WTC11 (cell line): ENCODE measurements around the gene MIR17HG. TPM values are rescaled to one million over a fixed set of nuclear protein-coding genes. Genes with fewer than 3 reads are reported as not detected.

ENCODE experiments used
- ATAC-seq: fragments of 200-7000 bp; cut with Tn5 transposase; 2 replicates; pipeline ENCODE4 v1.10.0; 2021; ENCODE audit warnings: mild to moderate bottlenecking, moderate library complexity
- CTCF ChIA-PET: fragments of 300-600 bp; sonication (Branson Sonifier 250); formaldehyde crosslinking; loops from one replicate; lab custom pipeline; 2021; ENCODE audit warnings: antibody characterized with exemption; lab: Charles Lee
- POLR2A ChIA-PET: fragments of 350-600 bp; sonication (Branson Sonifier 250); formaldehyde crosslinking; loops from one replicate; lab custom pipeline; 2021; ENCODE audit warnings: antibody characterized with exemption; lab: Charles Lee
- DNase-seq: peaks from one replicate; pipeline ENCODE4 v3.0.0; 2021; ENCODE audit warnings: low spot score
- H3K27ac Mint-ChIP-seq: 2 replicates; pipeline ENCODE4 v1.8.0; 2021; ENCODE audit warnings: mixed read lengths
- H3K27me3 Mint-ChIP-seq: 2 replicates; pipeline ENCODE4 v1.8.0; 2021; ENCODE audit warnings: low read depth, mild to moderate bottlenecking, moderate library complexity, mixed read lengths
- H3K36me3 Mint-ChIP-seq: 2 replicates; pipeline ENCODE4 v1.8.0; 2021; ENCODE audit warnings: mixed read lengths
- H3K4me1 Mint-ChIP-seq: 2 replicates; pipeline ENCODE4 v1.8.0; 2022; ENCODE audit warnings: mixed read lengths
- H3K4me3 Mint-ChIP-seq: 2 replicates; pipeline ENCODE4 v1.8.0; 2021; ENCODE audit warnings: mild to moderate bottlenecking, moderate library complexity, mixed read lengths
- H3K9me3 Mint-ChIP-seq: 2 replicates; pipeline ENCODE4 v1.8.0; 2021; ENCODE audit warnings: mixed read lengths
- FOXJ3 ChIP-seq: sonication (generic); formaldehyde crosslinking; IDR thresholded peaks from 2 replicates; pipeline ENCODE4 v1.9.0; 2021; ENCODE audit warnings: missing genetic modification reagents, mild to moderate bottlenecking, borderline replicate concordance
- IRF2 ChIP-seq: sonication (generic); formaldehyde crosslinking; IDR thresholded peaks from 2 replicates; pipeline ENCODE4 v1.8.0; 2022; ENCODE audit warnings: low read depth, missing genetic modification reagents, borderline replicate concordance
- NFYB ChIP-seq: sonication (generic); formaldehyde crosslinking; conservative IDR thresholded peaks from 2 replicates; pipeline ENCODE4 v1.8.0; 2022; ENCODE audit warnings: low read depth, missing genetic modification reagents
- NR2C2 ChIP-seq: sonication (generic); formaldehyde crosslinking; IDR thresholded peaks from 2 replicates; pipeline ENCODE4 v1.8.0; 2022; ENCODE audit warnings: mild to moderate bottlenecking, missing genetic modification reagents
- SMAD3 ChIP-seq: sonication (generic); formaldehyde crosslinking; IDR thresholded peaks from 2 replicates; pipeline ENCODE4 v1.8.0; 2022; ENCODE audit warnings: missing genetic modification reagents, mild to moderate bottlenecking, borderline replicate concordance
- TP53 ChIP-seq: sonication (generic); formaldehyde crosslinking; IDR thresholded peaks from 2 replicates; pipeline ENCODE4 v1.8.1; 2023; ENCODE audit warnings: mild to moderate bottlenecking, missing genetic modification reagents
- ZNF219 ChIP-seq: sonication (generic); formaldehyde crosslinking; IDR thresholded peaks from 2 replicates; pipeline ENCODE4 v1.8.0; 2023; ENCODE audit warnings: missing genetic modification reagents, mild to moderate bottlenecking, borderline replicate concordance
- ZNF396 ChIP-seq: fragments of 250-450 bp; sonication (Bioruptor Pico); IDR thresholded peaks from 2 replicates; pipeline ENCODE4 v1.8.0; 2021; ENCODE audit warnings: mild to moderate bottlenecking, moderate library complexity, borderline replicate concordance
- total RNA-seq: library from RNA; stranded (reverse); gene quantifications from 3 replicates; pipeline ENCODE4 v1.2.3, GENCODE V29; 2021
- TF ChIP-seq, protein P1 (sequence below): fragments of 250-450 bp; sonication (Bioruptor Pico); IDR thresholded peaks from 2 replicates; pipeline ENCODE4 v1.9.0; 2021; ENCODE audit warnings: mild to moderate bottlenecking, borderline replicate concordance
- TF ChIP-seq, protein P2 (sequence below): sonication (generic); formaldehyde crosslinking; IDR thresholded peaks from 2 replicates; pipeline ENCODE4 v1.8.1; 2023; ENCODE audit warnings: mild to moderate bottlenecking, missing genetic modification reagents
- TF ChIP-seq, protein P3 (sequence below): sonication (generic); formaldehyde crosslinking; IDR thresholded peaks from 2 replicates; pipeline ENCODE4 v1.8.1; 2023; ENCODE audit warnings: mild to moderate bottlenecking, moderate library complexity, missing genetic modification reagents
- TF ChIP-seq, protein P4 (sequence below): sonication (generic); formaldehyde crosslinking; IDR thresholded peaks from 2 replicates; pipeline ENCODE4 v1.8.0; 2022; ENCODE audit warnings: mild to moderate bottlenecking, missing genetic modification reagents
- TF ChIP-seq, protein P5 (sequence below): sonication (generic); formaldehyde crosslinking; conservative IDR thresholded peaks from 2 replicates; pipeline ENCODE4 v1.8.1; 2022; ENCODE audit warnings: mild to moderate bottlenecking, missing genetic modification reagents
- TF ChIP-seq, protein P6 (sequence below): sonication (generic); formaldehyde crosslinking; IDR thresholded peaks from 2 replicates; pipeline ENCODE4 v1.8.0; 2022; ENCODE audit warnings: mild to moderate bottlenecking, missing genetic modification reagents
- TF ChIP-seq, protein P7 (sequence below): sonication (generic); formaldehyde crosslinking; IDR thresholded peaks from 2 replicates; pipeline ENCODE4 v1.8.1; 2022; ENCODE audit warnings: missing genetic modification reagents, borderline replicate concordance
- TF ChIP-seq, protein P8 (sequence below): sonication (generic); formaldehyde crosslinking; IDR thresholded peaks from 2 replicates; pipeline ENCODE4 v1.8.0; 2023; ENCODE audit warnings: missing genetic modification reagents
- TF ChIP-seq, protein P9 (sequence below): sonication (generic); formaldehyde crosslinking; IDR thresholded peaks from 2 replicates; pipeline ENCODE4 v1.8.1; 2023; ENCODE audit warnings: mild to moderate bottlenecking, missing genetic modification reagents
- TF ChIP-seq, protein P10 (sequence below): sonication (generic); formaldehyde crosslinking; IDR thresholded peaks from 2 replicates; pipeline ENCODE4 v1.8.1; 2022; ENCODE audit warnings: mild to moderate bottlenecking, moderate library complexity, missing genetic modification reagents

The MIR17HG gene
- total RNA-seq, 1 experiment from 2014 or later: 37.1 TPM

DNA sequence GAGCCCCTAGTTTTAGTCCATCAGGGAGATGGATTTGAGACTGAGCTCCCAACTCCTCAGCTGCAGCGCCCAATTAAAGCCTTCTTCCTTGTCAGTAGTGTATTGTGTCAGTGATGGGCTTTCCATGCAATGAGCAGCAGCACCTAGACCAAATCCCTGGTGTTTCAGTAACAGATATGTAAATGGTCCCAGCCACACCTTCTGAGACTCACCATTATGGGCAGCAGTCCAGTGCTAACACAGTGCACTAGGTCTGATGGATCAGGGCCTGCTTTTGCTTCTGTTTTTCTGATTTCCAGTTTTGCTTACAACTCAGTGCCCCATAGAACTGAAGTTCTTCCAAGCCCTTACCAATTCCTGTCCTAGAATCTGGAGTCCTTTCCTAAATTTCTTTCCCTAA lies 41.8 kb upstream of the MIR17HG start (continued):
- TF ChIP-seq, protein P1, sequence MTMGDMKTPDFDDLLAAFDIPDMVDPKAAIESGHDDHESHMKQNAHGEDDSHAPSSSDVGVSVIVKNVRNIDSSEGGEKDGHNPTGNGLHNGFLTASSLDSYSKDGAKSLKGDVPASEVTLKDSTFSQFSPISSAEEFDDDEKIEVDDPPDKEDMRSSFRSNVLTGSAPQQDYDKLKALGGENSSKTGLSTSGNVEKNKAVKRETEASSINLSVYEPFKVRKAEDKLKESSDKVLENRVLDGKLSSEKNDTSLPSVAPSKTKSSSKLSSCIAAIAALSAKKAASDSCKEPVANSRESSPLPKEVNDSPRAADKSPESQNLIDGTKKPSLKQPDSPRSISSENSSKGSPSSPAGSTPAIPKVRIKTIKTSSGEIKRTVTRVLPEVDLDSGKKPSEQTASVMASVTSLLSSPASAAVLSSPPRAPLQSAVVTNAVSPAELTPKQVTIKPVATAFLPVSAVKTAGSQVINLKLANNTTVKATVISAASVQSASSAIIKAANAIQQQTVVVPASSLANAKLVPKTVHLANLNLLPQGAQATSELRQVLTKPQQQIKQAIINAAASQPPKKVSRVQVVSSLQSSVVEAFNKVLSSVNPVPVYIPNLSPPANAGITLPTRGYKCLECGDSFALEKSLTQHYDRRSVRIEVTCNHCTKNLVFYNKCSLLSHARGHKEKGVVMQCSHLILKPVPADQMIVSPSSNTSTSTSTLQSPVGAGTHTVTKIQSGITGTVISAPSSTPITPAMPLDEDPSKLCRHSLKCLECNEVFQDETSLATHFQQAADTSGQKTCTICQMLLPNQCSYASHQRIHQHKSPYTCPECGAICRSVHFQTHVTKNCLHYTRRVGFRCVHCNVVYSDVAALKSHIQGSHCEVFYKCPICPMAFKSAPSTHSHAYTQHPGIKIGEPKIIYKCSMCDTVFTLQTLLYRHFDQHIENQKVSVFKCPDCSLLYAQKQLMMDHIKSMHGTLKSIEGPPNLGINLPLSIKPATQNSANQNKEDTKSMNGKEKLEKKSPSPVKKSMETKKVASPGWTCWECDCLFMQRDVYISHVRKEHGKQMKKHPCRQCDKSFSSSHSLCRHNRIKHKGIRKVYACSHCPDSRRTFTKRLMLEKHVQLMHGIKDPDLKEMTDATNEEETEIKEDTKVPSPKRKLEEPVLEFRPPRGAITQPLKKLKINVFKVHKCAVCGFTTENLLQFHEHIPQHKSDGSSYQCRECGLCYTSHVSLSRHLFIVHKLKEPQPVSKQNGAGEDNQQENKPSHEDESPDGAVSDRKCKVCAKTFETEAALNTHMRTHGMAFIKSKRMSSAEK (CRISPR knock-in tag): no peak
- TF ChIP-seq, protein P2, sequence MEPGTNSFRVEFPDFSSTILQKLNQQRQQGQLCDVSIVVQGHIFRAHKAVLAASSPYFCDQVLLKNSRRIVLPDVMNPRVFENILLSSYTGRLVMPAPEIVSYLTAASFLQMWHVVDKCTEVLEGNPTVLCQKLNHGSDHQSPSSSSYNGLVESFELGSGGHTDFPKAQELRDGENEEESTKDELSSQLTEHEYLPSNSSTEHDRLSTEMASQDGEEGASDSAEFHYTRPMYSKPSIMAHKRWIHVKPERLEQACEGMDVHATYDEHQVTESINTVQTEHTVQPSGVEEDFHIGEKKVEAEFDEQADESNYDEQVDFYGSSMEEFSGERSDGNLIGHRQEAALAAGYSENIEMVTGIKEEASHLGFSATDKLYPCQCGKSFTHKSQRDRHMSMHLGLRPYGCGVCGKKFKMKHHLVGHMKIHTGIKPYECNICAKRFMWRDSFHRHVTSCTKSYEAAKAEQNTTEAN: no peak
- no peak for TF ChIP-seq ZNF219 (CRISPR knock-in tag)
- TF ChIP-seq, protein P3, sequence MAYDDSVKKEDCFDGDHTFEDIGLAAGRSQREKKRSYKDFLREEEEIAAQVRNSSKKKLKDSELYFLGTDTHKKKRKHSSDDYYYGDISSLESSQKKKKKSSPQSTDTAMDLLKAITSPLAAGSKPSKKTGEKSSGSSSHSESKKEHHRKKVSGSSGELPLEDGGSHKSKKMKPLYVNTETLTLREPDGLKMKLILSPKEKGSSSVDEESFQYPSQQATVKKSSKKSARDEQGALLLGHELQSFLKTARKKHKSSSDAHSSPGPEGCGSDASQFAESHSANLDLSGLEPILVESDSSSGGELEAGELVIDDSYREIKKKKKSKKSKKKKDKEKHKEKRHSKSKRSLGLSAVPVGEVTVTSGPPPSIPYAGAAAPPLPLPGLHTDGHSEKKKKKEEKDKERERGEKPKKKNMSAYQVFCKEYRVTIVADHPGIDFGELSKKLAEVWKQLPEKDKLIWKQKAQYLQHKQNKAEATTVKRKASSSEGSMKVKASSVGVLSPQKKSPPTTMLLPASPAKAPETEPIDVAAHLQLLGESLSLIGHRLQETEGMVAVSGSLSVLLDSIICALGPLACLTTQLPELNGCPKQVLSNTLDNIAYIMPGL: no peak
- no peak for TF ChIP-seq FOXJ3 (CRISPR knock-in tag)
- TF ChIP-seq NFYB (CRISPR knock-in tag): no peak
- TF ChIP-seq, protein P4, sequence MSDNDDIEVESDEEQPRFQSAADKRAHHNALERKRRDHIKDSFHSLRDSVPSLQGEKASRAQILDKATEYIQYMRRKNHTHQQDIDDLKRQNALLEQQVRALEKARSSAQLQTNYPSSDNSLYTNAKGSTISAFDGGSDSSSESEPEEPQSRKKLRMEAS (CRISPR knock-in tag): no peak
- TF ChIP-seq, protein P5, sequence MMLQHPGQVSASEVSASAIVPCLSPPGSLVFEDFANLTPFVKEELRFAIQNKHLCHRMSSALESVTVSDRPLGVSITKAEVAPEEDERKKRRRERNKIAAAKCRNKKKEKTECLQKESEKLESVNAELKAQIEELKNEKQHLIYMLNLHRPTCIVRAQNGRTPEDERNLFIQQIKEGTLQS (CRISPR knock-in tag): no peak
- TF ChIP-seq NR2C2 (CRISPR knock-in tag): no peak
- no peak for TF ChIP-seq TP53
- TF ChIP-seq, protein P6, sequence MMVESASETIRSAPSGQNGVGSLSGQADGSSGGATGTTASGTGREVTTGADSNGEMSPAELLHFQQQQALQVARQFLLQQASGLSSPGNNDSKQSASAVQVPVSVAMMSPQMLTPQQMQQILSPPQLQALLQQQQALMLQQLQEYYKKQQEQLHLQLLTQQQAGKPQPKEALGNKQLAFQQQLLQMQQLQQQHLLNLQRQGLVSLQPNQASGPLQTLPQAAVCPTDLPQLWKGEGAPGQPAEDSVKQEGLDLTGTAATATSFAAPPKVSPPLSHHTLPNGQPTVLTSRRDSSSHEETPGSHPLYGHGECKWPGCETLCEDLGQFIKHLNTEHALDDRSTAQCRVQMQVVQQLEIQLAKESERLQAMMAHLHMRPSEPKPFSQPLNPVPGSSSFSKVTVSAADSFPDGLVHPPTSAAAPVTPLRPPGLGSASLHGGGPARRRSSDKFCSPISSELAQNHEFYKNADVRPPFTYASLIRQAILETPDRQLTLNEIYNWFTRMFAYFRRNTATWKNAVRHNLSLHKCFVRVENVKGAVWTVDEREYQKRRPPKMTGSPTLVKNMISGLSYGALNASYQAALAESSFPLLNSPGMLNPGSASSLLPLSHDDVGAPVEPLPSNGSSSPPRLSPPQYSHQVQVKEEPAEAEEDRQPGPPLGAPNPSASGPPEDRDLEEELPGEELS (CRISPR knock-in tag): no peak
- TF ChIP-seq, protein P7, sequence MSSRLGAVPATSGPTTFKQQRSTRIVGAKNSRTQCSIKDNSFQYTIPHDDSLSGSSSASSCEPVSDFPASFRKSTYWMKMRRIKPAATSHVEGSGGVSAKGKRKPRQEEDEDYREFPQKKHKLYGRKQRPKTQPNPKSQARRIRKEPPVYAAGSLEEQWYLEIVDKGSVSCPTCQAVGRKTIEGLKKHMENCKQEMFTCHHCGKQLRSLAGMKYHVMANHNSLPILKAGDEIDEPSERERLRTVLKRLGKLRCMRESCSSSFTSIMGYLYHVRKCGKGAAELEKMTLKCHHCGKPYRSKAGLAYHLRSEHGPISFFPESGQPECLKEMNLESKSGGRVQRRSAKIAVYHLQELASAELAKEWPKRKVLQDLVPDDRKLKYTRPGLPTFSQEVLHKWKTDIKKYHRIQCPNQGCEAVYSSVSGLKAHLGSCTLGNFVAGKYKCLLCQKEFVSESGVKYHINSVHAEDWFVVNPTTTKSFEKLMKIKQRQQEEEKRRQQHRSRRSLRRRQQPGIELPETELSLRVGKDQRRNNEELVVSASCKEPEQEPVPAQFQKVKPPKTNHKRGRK (CRISPR knock-in tag): no peak

DNA sequence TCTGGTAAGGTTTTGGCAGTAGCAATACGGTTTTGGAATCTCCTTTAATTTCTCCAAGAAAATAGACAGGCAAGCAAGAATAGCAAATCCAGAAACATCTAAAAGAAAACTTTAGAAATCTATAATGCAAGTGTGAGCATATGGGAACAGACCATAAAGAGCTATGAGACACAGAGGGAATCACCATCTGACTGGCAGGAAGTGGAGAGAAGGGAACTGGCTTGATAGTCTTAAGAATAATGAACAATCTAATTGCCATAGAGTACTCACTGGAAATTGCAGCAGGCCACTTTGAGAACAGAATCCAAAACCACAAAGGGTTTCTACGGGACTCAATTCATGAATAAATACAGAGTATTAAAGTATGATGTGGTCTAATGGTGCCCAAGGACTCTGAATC lies 39.6 kb upstream of the MIR17HG start:
- ChIA-PET POLR2A (no interaction called here), CTCF (interaction anchor here (1.0 to 1.6 kb wide), 4 partner anchors 8 to 167 kb away, joined by 3 to 4 read pairs (median 4); no protein-coding TSS in a partner anchor)
- ATAC-seq: no peak
- peaks cover 4% of the 10 kb centered on the region; the same call in 1 of the 2 replicates for H3K9me3 Mint-ChIP-seq
- no peak overlapping the region for H3K27ac Mint-ChIP-seq
- H3K27me3 Mint-ChIP-seq: no peaks in the 10 kb centered on the region
- no peaks in the 10 kb centered on the region for H3K36me3 Mint-ChIP-seq
- no peak overlapping the region for H3K4me3 Mint-ChIP-seq
- H3K4me1 Mint-ChIP-seq: peaks cover 7% of the 10 kb centered on the region
- no peak for DNase-seq
- TF ChIP-seq, protein P2: no peak
- TF ChIP-seq, protein P8, sequence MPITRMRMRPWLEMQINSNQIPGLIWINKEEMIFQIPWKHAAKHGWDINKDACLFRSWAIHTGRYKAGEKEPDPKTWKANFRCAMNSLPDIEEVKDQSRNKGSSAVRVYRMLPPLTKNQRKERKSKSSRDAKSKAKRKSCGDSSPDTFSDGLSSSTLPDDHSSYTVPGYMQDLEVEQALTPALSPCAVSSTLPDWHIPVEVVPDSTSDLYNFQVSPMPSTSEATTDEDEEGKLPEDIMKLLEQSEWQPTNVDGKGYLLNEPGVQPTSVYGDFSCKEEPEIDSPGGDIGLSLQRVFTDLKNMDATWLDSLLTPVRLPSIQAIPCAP (CRISPR knock-in tag): no peak
- TF ChIP-seq SMAD3 (CRISPR knock-in tag) (no peak), IRF2 (CRISPR knock-in tag) (no peak), ZNF396 (no peak)
- TF ChIP-seq, protein P9, sequence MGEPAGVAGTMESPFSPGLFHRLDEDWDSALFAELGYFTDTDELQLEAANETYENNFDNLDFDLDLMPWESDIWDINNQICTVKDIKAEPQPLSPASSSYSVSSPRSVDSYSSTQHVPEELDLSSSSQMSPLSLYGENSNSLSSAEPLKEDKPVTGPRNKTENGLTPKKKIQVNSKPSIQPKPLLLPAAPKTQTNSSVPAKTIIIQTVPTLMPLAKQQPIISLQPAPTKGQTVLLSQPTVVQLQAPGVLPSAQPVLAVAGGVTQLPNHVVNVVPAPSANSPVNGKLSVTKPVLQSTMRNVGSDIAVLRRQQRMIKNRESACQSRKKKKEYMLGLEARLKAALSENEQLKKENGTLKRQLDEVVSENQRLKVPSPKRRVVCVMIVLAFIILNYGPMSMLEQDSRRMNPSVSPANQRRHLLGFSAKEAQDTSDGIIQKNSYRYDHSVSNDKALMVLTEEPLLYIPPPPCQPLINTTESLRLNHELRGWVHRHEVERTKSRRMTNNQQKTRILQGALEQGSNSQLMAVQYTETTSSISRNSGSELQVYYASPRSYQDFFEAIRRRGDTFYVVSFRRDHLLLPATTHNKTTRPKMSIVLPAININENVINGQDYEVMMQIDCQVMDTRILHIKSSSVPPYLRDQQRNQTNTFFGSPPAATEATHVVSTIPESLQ (CRISPR knock-in tag): no peak
- TF ChIP-seq, protein P10, sequence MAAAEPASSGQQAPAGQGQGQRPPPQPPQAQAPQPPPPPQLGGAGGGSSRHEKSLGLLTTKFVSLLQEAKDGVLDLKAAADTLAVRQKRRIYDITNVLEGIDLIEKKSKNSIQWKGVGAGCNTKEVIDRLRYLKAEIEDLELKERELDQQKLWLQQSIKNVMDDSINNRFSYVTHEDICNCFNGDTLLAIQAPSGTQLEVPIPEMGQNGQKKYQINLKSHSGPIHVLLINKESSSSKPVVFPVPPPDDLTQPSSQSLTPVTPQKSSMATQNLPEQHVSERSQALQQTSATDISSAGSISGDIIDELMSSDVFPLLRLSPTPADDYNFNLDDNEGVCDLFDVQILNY (CRISPR knock-in tag): no peak
